IPS-NIHi7 (cell line): Measurements from ENCODE around the gene ABCB9.
A peak's percentile ranks its signal among the peaks of the same experiment; 100 is the strongest.
"Not testable (repeated sequence)": the region's sequence is repeated elsewhere in the genome, so short reads cannot be mapped to it uniquely, and the experiment has no call there.

ENCODE experiments used
- DNase-seq: peaks from one replicate; pipeline ENCODE4 v3.0.0; 2012; ENCODE audit warnings: mixed read lengths; ENCODE audit errors: extremely low spot score

ABCB9 gene

GRCh38 chr12:122937622-122938091, 28.6 kb downstream of the ABCB9 start:
- no peak for DNase-seq

DNA sequence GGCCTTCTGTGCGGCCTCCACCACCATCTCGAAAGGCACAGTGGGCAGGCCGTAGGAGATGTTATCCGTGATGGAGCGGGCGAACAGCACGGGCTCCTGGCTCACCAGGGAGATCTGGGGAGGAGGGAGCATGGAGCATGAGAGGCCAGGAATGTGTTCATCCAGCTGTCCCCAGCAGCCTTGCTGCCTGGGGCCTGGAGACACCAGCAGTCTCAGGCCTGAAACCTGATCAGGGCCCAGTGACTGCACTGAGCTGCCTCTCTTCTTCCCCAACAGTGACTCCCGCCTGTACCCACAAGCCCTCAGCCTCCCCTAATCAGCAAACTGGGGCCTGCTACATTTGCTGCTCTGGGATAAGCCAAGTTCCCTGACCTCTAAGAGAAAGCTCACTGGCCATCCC, 30.9 kb downstream of the ABCB9 start:
- DNase-seq = no peak

DNA sequence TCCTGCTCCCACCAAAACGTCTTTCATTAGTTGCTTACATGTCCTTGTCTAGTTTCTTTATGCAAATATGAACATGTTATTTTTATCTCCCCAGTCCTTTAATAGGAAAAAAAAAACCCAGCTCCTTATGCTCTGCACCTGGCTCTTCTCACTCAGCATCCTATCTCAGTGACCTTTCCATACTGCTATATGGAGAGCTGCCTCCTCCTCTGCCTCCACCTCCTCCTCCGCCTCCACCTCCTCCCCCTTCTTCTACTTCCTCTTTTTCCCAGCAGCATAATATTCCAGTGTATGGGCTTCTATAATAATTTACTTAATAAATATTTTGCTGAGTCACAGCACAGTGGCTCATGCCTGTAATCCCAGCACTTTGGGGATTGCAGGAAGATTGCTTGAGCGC, 31.5 kb downstream of the ABCB9 start:
- DNase-seq = no peak

DNA sequence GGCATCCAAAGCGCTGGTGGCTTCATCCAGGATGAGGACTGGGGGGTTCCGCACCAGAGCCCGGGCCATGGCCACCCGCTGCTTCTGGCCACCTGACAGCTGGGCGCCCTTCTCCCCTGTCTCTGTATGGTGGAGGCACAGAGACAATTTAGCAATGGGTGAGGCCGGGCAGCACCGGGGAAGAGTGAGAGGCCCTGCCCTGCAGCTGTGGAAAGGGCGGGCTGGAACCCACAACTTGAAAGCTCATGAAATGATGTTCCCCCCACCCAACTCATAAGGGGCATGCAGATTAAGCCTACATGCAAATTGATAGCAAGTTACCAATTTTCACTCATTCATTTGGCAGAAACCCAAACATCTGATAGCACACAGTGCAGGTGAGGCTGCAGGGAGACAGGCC, 34.1 kb downstream of the ABCB9 start:
- DNase-seq = no peak

DNA sequence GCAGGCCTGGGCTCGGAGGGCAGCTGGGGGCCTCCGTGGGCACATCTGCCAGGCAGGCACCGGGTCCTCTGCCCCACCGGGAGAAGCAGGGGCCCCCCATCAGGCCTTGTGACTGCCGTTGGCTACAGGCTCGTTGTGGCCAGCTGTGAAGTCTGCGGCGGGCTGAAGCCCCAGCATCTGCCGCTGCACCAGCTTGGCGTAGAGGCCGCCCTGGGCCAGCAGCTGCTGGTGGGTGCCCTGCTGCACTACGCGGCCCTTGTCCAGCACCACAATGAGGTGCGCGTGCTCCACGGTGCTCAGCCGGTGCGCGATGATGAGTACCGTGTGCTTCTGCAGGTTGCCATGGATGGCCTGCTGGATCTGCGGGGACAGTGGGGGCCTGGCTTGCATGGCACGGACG, 36.5 kb downstream of the ABCB9 start:
- DNase-seq = no peak

GRCh38 chr12:122929148-122929538, 37.1 kb downstream of the ABCB9 start:
- no peak for DNase-seq

DNA sequence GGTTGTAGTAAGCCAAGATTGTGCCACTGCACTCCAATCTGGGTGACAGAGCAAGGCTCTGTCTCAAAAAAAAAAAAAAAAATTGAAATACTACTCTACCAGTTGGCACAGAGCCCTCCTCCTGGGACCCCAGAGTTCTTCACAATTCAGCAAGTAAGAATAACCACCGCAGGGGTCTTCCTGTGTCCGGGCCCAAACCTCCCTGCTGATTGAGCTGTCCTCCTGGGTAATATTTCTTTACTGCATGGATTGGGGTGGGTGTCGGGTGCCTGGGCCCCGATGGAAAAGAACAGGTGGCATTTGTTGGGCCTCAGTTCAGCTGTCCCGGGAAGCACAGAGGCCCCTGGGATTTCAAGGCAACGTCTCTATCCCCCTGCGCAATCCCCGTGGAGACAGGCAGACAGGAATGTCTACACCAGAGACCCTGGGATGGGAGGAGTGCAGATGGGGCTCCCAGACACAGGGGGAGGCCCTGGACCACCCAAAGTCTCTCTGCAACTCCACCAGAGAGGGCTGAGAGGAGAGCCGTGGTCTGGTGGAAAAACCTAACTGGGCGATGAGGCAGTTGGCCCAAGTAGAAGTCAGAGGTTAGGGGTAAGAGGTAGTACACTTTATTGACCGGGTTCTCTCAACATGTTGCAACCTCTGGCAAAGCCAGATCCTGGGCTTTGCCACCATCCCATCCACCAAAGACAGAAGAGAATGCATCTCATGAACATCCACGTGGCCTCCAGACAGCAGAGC, 37.7 kb downstream of the ABCB9 start:
- DNase-seq = no peak

DNA sequence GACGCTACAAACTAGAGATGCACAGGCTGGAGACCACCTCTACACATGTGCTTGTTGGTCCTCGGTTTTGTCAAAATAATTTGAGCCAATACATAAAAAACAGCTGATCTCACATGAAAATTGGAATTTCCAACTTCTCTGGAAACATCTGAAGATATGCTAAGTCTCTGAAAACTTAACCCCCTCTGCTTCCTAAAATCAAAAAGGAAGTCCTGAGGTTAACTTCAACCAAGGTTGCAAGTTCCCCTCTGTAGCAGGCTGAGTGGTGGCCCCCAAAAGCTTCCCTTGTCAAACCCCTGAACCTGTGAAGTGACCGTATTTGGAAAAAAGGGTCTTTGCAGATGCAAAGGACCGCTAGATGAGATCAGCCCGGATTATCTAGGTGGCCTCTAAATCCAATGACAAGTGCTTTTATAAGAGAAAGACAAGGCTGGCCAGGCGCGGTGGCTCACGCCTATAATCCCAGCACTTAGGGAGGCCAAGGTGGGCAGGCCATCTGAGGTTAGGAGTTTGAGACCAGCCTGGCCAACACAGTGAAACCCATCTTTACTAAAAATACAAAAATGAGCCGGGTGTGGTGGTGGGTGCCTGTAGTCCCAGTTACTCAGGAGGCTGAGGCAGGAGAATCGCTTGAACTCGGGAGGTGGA, 38.4 kb downstream of the ABCB9 start:
- no peak for DNase-seq

- DNase-seq = no peak
Measured at GRCh38 chr12:122921917-122922316, 44.3 kb downstream of the ABCB9 start.

- no peak for DNase-seq
Measured at GRCh38 chr12:122920687-122921086, 45.6 kb downstream of the ABCB9 start.

DNA sequence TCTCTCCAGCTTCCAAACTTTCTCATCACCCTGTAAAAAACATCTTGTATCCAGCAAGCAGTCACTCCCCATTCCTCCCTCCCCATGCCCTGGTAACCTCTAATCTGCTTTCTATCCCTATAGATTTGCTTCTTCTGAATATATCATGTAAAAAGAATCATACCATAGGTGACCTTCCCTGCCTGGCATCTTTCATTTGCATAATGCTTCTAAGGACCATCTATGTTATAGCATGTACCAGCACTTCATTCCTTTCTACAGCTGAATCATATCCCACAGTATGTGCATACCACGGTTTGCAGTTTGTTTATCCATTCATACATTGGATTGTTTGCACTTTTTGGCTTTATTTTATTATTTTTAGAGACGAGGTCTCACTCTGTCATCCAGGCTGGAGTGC, 47.4 kb downstream of the ABCB9 start:
- no peak for DNase-seq

- no peak for DNase-seq
Measured at GRCh38 chr12:122917507-122918121, 48.6 kb downstream of the ABCB9 start.

DNA sequence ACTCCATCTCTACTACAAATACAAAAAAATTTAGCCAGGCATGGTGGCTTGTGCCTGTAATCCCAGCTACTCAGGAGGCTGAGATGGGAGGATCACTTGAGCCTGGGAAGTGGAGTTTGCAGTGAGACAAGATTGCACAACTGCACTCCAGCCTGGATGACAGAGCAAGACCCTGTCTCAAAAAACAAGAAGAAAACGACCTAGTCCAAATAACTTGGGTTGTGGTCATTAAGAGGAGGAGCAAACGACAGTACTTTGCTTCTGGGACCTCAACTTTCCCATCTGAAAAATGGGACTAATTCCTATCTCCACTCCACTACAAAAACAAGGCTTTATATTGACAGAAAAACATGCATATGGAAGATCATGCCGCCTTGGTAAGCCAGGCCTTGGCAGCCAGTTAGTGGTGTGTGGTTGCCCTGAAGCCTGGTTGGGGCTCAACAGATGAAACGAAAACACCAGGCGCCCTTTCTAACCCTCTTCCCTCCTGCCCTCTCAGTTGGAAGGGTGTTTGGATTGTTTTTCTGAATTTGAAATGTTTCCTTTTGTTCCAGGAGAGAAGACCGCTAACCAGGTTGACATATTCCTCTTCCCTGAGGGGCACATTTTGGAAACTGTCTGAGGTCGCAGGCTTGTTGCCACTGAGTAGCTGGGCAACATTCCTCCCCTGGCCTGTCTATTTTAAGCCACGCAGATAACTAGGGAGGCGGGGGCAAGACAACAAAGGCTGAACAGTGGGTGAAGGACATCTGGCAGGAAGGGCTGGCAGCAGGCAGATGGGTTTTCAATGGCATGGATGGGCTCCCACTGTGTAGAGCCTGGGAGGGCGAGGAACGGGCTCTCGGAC, 56.6 kb downstream of the ABCB9 start:
- DNase-seq = peak; percentile 40

DNA sequence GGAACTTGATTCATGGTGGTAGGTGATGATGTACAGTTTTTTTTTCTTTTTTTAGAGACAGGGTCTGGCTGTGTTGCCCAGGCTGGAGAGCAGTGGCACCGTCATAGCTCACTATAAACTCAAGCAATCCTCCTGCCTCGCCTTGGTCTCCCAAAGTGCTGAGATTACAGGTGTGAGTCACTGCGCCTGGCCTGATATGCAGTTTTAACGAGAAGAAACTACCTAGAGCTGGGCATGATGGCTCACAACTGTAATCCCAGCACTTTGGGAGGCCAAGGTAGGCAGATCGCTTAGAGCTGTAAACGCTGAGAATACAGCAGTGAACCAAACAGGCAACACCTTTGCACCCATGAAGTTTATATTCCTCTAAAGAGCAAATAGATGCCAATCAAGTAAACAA, 57.3 kb downstream of the ABCB9 start:
- no peak for DNase-seq

DNA sequence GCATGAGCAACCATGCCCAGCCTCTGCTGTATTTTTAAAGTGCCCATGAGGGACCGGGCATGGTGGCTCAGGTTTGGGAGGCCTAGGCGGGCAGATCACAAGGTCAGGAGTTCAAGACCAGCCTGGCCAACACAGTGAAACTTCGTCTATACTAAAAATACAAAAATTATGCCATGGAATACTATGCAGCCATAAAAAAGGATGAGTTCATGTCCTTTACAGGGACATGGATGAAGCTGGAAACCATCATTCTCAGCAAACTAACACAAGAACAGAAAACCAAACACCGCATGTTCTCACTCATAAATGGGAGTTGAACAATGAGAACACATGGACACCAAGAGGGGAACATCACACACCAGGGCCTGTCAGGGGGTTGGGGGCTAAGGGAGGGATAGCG, 61.0 kb downstream of the ABCB9 start:
- not testable (repeated sequence) for DNase-seq

GRCh38 chr12:122903693-122904034, 62.6 kb downstream of the ABCB9 start:
- DNase-seq = no peak

- DNase-seq = no peak
Measured at GRCh38 chr12:122902854-122903692, 63.2 kb downstream of the ABCB9 start.

- no peak for DNase-seq
Measured at GRCh38 chr12:122899887-122900286, 66.4 kb downstream of the ABCB9 start.

DNA sequence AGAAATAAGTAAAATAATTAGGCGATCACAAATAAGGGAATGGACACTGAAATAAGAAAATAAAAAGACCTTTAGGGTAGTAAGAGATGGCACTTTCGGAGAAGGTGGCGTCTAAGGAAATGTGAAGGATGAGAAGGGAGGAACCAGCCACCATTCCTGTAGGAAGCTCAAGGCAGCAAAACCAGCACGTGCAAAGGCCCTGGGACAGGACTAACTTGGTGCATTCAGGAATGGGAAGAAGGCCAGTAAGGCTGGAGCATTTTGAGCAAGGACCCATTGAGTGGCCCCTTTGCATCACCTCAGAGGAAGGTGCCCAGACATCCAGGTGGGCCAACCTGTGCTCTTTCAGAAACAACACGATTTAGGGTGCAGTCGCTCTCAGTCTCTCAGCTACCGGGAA, 69.6 kb downstream of the ABCB9 start:
- DNase-seq = no peak

DNA sequence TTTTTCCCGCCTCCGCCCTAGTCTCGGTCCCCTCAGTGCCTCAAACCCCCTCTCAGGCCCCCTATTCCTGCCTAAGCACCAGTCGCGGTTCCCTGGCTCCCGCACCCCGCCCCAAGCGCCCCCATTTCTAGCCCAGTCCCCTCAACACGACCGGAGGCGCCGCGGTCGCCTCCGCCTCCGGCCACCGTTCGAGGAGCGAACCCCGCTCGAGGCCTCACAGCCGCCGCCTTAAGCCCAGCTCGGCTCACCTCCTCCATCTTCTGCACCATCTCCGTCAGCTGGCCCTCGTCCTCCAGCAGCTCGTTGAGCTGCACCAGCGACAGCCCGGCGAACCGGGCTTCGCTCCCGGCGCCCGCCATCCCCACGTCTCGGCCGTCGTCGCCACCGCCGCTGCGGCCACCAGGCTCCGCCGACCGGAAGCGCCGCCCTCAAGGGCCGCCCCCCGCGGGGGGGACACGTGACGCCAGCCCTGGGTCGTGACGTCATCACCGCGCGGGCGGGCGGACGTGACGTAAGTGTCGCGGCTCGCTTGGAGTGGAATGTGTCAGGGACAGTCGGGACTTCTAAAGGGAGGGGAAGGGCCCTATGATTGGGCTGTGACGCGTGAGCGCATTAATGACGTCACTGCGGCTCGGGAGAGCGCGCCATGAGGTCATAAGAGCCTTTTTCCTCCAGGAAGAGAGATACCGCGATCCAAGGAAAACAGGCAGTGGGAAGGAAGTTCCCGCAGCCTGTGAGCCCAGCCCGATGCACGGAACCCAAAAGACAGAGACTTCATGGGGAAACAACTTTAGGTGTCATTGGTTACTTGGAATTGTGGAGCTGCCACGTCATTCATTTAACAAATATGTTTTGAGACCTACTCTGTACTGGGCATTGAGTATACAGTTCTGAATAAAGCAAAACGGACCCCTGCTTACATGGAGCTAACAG, 70.3 kb downstream of the ABCB9 start, which contains the start of gene VPS37B:
Gene VPS37B, minus strand, starts transcription at position 421 of the 933 bp plus-strand sequence. Its CDS starts 62 bp downstream, at position 359.
- DNase-seq = peak; percentile 86
